ENCODE results near the gene ZNF462. TPM values are rescaled to one million over a fixed set of nuclear protein-coding genes. Genes with fewer than 3 reads are reported as not detected.
A peak's percentile ranks its signal among the peaks of the same experiment; 100 is the strongest.

Gene ZNF462
- total RNA-seq, 2 donors from 2014 or later: 20.9 to 30.5 TPM

GRCh38 chr9:106860721-106861639, 2.0 kb upstream of the ZNF462 start:
- no peaks in the 10 kb centered on the region for H3K27me3 ChIP-seq
- no peak for DNase-seq (ENCODE audit: low spot score)
- H3K4me1 ChIP-seq: peaks cover 0 to 19% of the 10 kb centered on the region in 2 donors
- H3K27ac ChIP-seq: peak overlapping the region; percentile 84 to 87
- no peaks in the 10 kb centered on the region for H3K9me3 ChIP-seq
- H3K36me3 ChIP-seq: no peaks in the 10 kb centered on the region
- H3K4me3 ChIP-seq: peak overlapping the region; percentile 65 to 81
- TF ChIP-seq, protein P1, sequence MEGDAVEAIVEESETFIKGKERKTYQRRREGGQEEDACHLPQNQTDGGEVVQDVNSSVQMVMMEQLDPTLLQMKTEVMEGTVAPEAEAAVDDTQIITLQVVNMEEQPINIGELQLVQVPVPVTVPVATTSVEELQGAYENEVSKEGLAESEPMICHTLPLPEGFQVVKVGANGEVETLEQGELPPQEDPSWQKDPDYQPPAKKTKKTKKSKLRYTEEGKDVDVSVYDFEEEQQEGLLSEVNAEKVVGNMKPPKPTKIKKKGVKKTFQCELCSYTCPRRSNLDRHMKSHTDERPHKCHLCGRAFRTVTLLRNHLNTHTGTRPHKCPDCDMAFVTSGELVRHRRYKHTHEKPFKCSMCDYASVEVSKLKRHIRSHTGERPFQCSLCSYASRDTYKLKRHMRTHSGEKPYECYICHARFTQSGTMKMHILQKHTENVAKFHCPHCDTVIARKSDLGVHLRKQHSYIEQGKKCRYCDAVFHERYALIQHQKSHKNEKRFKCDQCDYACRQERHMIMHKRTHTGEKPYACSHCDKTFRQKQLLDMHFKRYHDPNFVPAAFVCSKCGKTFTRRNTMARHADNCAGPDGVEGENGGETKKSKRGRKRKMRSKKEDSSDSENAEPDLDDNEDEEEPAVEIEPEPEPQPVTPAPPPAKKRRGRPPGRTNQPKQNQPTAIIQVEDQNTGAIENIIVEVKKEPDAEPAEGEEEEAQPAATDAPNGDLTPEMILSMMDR (IDR thresholded peaks at IDR 0.05): no peak

DNA sequence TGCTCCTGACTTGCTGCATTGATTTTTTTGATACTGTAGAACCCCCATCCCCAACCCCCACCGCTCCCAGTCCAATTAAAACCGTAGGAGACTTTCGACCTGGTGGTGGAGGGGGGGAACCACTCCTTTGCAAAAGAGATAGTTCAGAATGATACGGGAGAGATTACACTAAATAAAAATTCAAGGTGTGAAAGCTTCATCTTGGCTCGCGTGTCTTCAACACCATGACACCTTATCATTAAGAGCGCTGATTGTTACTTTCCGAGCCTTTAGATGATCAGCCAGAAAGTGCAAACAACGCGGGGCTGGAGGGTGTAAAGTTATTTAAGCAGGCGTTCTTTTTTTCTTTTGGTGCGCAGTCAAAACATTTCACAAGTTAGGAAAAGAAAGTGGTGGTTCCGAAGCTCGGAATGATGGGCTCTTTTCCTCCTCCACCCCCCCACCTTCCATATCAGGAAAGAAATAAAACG, 1.3 kb upstream of the ZNF462 start:
- TF ChIP-seq, protein P1 (IDR thresholded peaks at IDR 0.05): no peak
- DNase-seq (ENCODE audit: low spot score): no peak
- H3K27me3 ChIP-seq: no peaks in the 10 kb centered on the region
- peak overlapping the region; percentile 84 to 87 for H3K27ac ChIP-seq
- no peaks in the 10 kb centered on the region for H3K36me3 ChIP-seq
- H3K4me3 ChIP-seq: peak overlapping the region; percentile 65 to 81
- no peaks in the 10 kb centered on the region for H3K9me3 ChIP-seq
- peaks cover 0 to 19% of the 10 kb centered on the region in 2 donors for H3K4me1 ChIP-seq

GRCh38 chr9:106862110-106862820, 701 bp upstream of the ZNF462 start:
- H3K27ac ChIP-seq: peak overlapping the region; percentile 84 to 87
- DNase-seq (ENCODE audit: low spot score): no peak
- H3K4me3 ChIP-seq: peak overlapping the region; percentile 65 to 81

GRCh38 chr9:106864373-106865143, 1.6 kb downstream of the ZNF462 start:
- Histone ChIP-seq H3K9me3 (no peaks in the 10 kb centered on the region), H3K4me1 (peaks cover 0 to 41% of the 10 kb centered on the region in 2 donors), H3K27me3 (no peaks in the 10 kb centered on the region), H3K27ac (peak overlapping the region; percentile 84 to 87), H3K36me3 (no peaks in the 10 kb centered on the region), H3K4me3 (peak overlapping the region; percentile 65 to 81)
- no peak for DNase-seq (ENCODE audit: low spot score)
- TF ChIP-seq, protein P1 (IDR thresholded peaks at IDR 0.05): no peak

More at GRCh38 chr9:106862110-106862820, 701 bp upstream of the ZNF462 start:
- no peaks in the 10 kb centered on the region for H3K9me3 ChIP-seq
- TF ChIP-seq, protein P1 (IDR thresholded peaks at IDR 0.05): no peak
- H3K27me3 ChIP-seq: no peaks in the 10 kb centered on the region
- no peaks in the 10 kb centered on the region for H3K36me3 ChIP-seq
- peaks cover 0 to 19% of the 10 kb centered on the region in 2 donors for H3K4me1 ChIP-seq

- no peaks in the 10 kb centered on the region for H3K27me3 ChIP-seq
- no peak overlapping the region for H3K4me3 ChIP-seq
- no peaks in the 10 kb centered on the region for H3K9me3 ChIP-seq
- TF ChIP-seq, protein P1 (IDR thresholded peaks at IDR 0.05): no peak
- peaks cover 0 to 48% of the 10 kb centered on the region in 2 donors for H3K4me1 ChIP-seq
- H3K36me3 ChIP-seq: no peaks in the 10 kb centered on the region
- H3K27ac ChIP-seq: no peak overlapping the region
- no peak for DNase-seq (ENCODE audit: low spot score)
Measured at GRCh38 chr9:106866243-106866642, 3.3 kb downstream of the ZNF462 start.

All from right atrium auricular region (tissue), 2 donors.